Mammary microvascular endothelial cell (primary cell): ENCODE results near the gene SLC15A5. TPM values are rescaled to one million over a fixed set of nuclear protein-coding genes. Genes with fewer than 3 reads are reported as not detected.

Source experiments
- total RNA-seq: library from RNA; depleted of rRNA; stranded (reverse); fragments of >200 nt; gene quantifications from 2 replicates; pipeline ENCODE4 v1.2.3, GENCODE V29; 2015

The SLC15A5 gene
- total RNA-seq, result not detected in 2 replicates

GRCh38 chr12:16277585-16277984 lies at the start of gene SLC15A5:
TSS of gene SLC15A5 (minus strand) at chr12:16277685. CDS start at chr12:16277685, 0 bp downstream.

Other genes starting within 250 kb of the SLC15A5 start
- gene MGST1, start 70.0 kb upstream of the SLC15A5 start, total RNA-seq, result 28.5 and 34.8 TPM in 2 replicates